ENCODE measurements around the gene MXD4. TPM values are rescaled to one million over a fixed set of nuclear protein-coding genes. Genes with fewer than 3 reads are reported as not detected.
A peak's percentile ranks its signal among the peaks of the same experiment; 100 is the strongest.

Gene MXD4
- total RNA-seq, 1 experiment from 2014 or later = 18.9 TPM

- POLR2A ChIA-PET (ENCODE audit: unreplicated experiment) = no interaction called here
- no peak for TF ChIP-seq EZH2phosphoT487 (IDR thresholded peaks at IDR 0.05; ENCODE audit: borderline replicate concordance, low read length)
- no peak for TF ChIP-seq EZH2 (IDR thresholded peaks at IDR 0.05; ENCODE audit: low read length, unreplicated experiment)
- TF ChIP-seq, protein P1, sequence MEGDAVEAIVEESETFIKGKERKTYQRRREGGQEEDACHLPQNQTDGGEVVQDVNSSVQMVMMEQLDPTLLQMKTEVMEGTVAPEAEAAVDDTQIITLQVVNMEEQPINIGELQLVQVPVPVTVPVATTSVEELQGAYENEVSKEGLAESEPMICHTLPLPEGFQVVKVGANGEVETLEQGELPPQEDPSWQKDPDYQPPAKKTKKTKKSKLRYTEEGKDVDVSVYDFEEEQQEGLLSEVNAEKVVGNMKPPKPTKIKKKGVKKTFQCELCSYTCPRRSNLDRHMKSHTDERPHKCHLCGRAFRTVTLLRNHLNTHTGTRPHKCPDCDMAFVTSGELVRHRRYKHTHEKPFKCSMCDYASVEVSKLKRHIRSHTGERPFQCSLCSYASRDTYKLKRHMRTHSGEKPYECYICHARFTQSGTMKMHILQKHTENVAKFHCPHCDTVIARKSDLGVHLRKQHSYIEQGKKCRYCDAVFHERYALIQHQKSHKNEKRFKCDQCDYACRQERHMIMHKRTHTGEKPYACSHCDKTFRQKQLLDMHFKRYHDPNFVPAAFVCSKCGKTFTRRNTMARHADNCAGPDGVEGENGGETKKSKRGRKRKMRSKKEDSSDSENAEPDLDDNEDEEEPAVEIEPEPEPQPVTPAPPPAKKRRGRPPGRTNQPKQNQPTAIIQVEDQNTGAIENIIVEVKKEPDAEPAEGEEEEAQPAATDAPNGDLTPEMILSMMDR (conservative IDR thresholded peaks at IDR 0.05; ENCODE audit: low read depth, low read length) = no peak; the same call in 1 of the 2 replicates
These were observed 19.9 kb upstream of the MXD4 start for GRCh38 chr4:2281575-2282343.

DNA sequence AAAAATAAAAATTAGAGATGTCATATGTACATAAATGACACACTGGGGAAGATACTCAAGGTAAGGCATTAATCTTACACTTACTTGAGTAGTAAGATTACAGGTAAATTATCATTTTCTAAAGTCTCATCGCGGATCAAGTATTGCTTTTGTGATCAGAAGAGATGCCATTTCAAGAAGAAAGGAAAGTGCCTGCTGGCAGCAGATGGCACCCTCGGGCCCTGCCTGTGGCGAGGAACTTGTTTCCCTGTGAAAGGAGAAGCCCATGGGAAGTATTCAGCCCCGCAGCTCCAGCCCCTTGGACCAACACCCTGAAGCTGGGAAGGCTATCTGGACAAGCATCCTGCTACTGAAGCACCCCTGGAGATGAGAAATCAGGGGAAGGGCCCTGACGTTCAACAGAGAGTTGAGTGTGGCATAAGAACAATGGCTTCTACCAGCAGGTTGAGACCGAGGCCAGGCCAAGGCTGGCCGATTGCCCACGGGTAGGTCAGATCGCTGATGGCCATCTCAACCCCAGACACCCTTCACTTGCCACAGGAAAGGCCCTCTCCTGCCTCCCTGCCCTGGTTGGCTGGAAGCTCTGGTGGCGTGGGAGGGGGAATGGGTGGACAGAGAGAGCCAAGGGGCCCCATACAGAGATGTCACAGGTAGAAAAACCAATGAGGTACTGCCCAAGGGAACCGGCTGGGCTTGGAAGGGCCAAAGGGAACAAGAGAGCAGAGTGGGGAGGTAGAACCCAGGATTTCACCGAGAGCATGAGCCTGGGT is 18.8 kb upstream of the MXD4 start:
- BruUV-seq (replicated peaks) = no TSS peak
- Histone ChIP-seq H3K4me3 (ENCODE audit: low read length) (no peak overlapping the region), H3K4me2 (ENCODE audit: low read length) (no peak overlapping the region), H2AFZ (ENCODE audit: low read length) (no peak overlapping the region), H3K79me2 (ENCODE audit: low read length) (no peaks in the 10 kb centered on the region), H3K9ac (ENCODE audit: low read length) (no peak overlapping the region), H3K9me3 (ENCODE audit: low read length) (no peaks in the 10 kb centered on the region), H3K27ac (ENCODE audit: low read length) (no peak overlapping the region), H3K4me1 (ENCODE audit: insufficient read depth, low read length) (peaks cover 8% of the 10 kb centered on the region), H3K9me2 (replicated peaks; ENCODE audit: low read length) (no peaks in the 10 kb centered on the region), H3F3A (ENCODE audit: low read length, unreplicated experiment) (no peaks in the 10 kb centered on the region), H4K20me1 (ENCODE audit: low read length) (no peaks in the 10 kb centered on the region), H3K27me3 (ENCODE audit: low read length) (no peaks in the 10 kb centered on the region), H3K36me3 (ENCODE audit: low read depth, low read length) (no peaks in the 10 kb centered on the region)
- TF ChIP-seq, protein P1 (conservative IDR thresholded peaks at IDR 0.05; ENCODE audit: low read depth, low read length) = peak; percentile 26
- TF ChIP-seq EZH2 (IDR thresholded peaks at IDR 0.05; ENCODE audit: low read length, unreplicated experiment) = no peak
- POLR2A ChIA-PET (ENCODE audit: unreplicated experiment) = no interaction called here
- CTCF ChIA-PET = no interaction called here
- intact Hi-C loops (cut with micrococcal nuclease) = no loop called here
- ATAC-seq = no peak
- DNase-seq = no peak

More at GRCh38 chr4:2281575-2282343, 19.9 kb upstream of the MXD4 start:
- Histone ChIP-seq H3K4me3 (ENCODE audit: low read length) (no peak overlapping the region), H3K79me2 (ENCODE audit: low read length) (no peaks in the 10 kb centered on the region), H3K4me1 (ENCODE audit: insufficient read depth, low read length) (peaks cover 11% of the 10 kb centered on the region), H3K27ac (ENCODE audit: low read length) (no peak overlapping the region), H3K9ac (ENCODE audit: low read length) (no peak overlapping the region), H4K20me1 (ENCODE audit: low read length) (no peaks in the 10 kb centered on the region), H3F3A (ENCODE audit: low read length, unreplicated experiment) (no peaks in the 10 kb centered on the region), H2AFZ (ENCODE audit: low read length) (no peak overlapping the region), H3K9me3 (ENCODE audit: low read length) (no peaks in the 10 kb centered on the region), H3K36me3 (ENCODE audit: low read depth, low read length) (no peaks in the 10 kb centered on the region), H3K9me2 (replicated peaks; ENCODE audit: low read length) (no peaks in the 10 kb centered on the region), H3K27me3 (ENCODE audit: low read length) (no peaks in the 10 kb centered on the region), H3K4me2 (ENCODE audit: low read length) (no peak overlapping the region)
- intact Hi-C loops (cut with micrococcal nuclease) = no loop called here
- no peak for DNase-seq
- CTCF ChIA-PET = no interaction called here
- ATAC-seq = no peak
- no TSS peak for BruUV-seq (replicated peaks)

DNA sequence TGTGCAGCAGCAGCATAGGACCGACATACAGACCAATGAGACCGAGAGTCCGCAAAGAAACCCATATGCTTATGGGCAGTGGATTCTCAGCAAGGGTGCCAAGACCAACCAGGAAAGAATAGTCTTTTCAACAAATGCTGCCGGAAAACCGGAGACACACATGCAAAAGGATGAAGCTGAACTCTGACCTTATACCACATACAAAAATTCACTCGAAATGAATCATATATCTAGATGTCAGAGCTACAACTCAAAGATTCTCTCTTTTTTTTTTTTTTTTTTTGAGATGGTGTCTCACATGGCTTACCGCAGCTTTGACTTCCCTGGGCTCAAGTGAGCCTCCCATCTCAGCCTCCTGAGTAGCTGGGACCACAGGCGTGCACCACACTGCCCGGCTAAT is 16.0 kb upstream of the MXD4 start:
- POLR2A ChIA-PET (ENCODE audit: unreplicated experiment) = no interaction called here

More for the DNA sequence above, 16.0 kb upstream of the MXD4 start:
- Histone ChIP-seq H3K79me2 (ENCODE audit: low read length) (no peaks in the 10 kb centered on the region), H3K27me3 (ENCODE audit: low read length) (no peaks in the 10 kb centered on the region), H4K20me1 (ENCODE audit: low read length) (no peaks in the 10 kb centered on the region), H3K4me2 (ENCODE audit: low read length) (no peak overlapping the region), H3K9ac (ENCODE audit: low read length) (no peak overlapping the region), H3K4me3 (ENCODE audit: low read length) (no peak overlapping the region), H3K9me3 (ENCODE audit: low read length) (no peaks in the 10 kb centered on the region), H3K4me1 (ENCODE audit: insufficient read depth, low read length) (no peaks in the 10 kb centered on the region), H3K9me2 (replicated peaks; ENCODE audit: low read length) (no peaks in the 10 kb centered on the region), H3K27ac (ENCODE audit: low read length) (no peak overlapping the region), H2AFZ (ENCODE audit: low read length) (no peak overlapping the region), H3K36me3 (ENCODE audit: low read depth, low read length) (no peaks in the 10 kb centered on the region), H3F3A (ENCODE audit: low read length, unreplicated experiment) (no peaks in the 10 kb centered on the region)
- no peak for ATAC-seq
- CTCF ChIA-PET = no interaction called here
- intact Hi-C loops (cut with micrococcal nuclease) = no loop called here
- no TSS peak for BruUV-seq (replicated peaks)
- TF ChIP-seq EZH2phosphoT487 (IDR thresholded peaks at IDR 0.05; ENCODE audit: borderline replicate concordance, low read length) = no peak
- TF ChIP-seq, protein P1 (conservative IDR thresholded peaks at IDR 0.05; ENCODE audit: low read depth, low read length) = no peak
- no peak for TF ChIP-seq EZH2 (IDR thresholded peaks at IDR 0.05; ENCODE audit: low read length, unreplicated experiment)
- DNase-seq = no peak
